CD4-positive, alpha-beta T cell treated with Interferon alpha-2 for 1 hour (primary cell): ENCODE measurements around the gene DGKH.
"Not testable (repeated sequence)": the region's sequence is repeated elsewhere in the genome, so short reads cannot be mapped to it uniquely, and the experiment has no call there.

Experiments
- DNase-seq, 2 donors: peaks; one replicate each; pipeline ENCODE4 v3.0.0-alpha.2; 2020 to 2022

DGKH gene

DNA sequence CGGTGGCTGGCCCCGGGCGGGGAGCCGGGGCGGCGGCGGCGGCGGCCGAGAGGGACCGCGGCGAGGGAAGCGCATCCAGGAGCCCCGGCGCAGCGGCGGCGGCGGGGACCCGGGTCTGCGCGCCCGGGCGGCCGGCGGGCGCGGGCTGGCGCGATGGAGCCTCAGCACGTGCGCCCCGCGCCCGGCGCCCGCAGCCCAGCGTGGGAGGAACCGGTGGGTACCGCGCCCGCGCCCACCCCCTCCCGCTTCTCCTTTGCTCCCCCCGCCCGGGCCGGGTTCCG is 7.8 kb upstream of the DGKH start:
- no peak for DNase-seq

DNA sequence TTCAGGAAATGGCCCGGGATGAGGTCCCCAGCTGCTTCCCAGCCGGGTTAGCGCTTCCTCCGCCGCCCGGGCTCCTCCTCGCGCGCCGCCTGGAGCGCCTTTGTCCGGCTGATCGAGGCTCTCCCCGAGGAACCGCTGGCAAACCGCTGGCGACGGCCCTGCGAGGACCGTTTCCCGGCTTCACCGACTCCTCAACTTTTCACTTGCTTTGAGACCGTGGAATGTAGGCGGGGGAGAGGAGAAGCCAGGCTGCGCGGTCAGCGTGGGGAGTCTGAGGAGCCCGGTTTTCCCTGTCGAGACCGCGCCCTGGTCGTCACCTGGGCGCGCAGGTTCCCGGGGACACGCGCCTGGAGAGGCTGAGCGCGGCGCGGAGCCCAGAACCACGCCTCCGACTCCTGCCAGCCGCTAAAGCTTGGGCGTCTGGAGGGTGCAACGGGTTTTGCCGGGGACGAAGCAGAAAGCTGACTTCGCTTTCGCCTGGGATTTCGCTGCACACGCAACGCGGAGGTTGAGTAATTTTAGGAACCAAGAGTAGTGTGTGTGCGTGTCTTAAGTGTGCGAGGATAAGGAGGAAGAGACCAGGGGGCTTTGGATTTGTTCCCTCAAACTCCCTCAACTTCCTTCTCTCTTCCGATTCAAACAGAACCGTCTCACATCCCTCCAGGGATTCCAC is 7.3 kb upstream of the DGKH start:
- DNase-seq: peak; percentile 3 to 29

DNA sequence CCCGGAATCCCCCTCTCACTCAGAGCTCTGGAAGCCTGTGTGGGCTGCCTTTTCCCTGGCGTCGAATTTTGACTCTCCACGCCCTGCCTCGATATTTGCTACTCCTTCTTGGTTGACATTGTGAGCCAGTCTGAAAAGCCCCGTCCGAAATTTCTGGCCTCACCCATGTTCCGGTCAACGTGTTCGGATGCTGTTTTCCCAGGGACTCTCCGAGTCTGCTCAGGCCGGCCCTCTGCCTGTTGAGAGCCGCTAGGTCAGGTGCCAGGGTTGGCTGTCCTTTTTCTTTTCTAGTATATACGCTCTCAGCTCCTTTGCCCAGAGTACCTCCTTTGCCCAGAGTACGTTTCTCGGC is 6.8 kb upstream of the DGKH start:
- DNase-seq: no peak

- no peak for DNase-seq
Measured at GRCh38 chr13:42043676-42044075, 4.8 kb upstream of the DGKH start.

DNA sequence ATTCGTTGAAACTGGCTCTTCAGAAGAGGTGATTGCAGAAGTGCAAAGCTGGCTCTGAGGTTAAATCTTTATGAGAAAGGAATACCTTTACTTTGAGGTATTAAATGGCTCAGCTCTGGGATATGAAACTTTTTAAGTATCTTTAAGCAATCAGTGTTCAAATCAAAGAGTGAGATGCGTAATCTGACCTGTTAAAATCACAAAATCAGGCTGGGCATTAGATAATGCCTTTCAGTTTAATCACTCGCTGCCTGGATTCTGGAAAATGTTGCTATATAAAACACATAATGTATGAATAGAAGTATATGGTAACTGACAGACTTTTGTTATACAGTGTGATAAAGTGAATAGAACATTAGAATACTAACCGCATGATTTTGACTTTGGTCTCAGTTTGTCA is 2.0 kb upstream of the DGKH start:
- DNase-seq: no peak

GRCh38 chr13:42047561-42048341 is 697 bp upstream of the DGKH start:
- DNase-seq: peak; percentile 2 to 43

DNA sequence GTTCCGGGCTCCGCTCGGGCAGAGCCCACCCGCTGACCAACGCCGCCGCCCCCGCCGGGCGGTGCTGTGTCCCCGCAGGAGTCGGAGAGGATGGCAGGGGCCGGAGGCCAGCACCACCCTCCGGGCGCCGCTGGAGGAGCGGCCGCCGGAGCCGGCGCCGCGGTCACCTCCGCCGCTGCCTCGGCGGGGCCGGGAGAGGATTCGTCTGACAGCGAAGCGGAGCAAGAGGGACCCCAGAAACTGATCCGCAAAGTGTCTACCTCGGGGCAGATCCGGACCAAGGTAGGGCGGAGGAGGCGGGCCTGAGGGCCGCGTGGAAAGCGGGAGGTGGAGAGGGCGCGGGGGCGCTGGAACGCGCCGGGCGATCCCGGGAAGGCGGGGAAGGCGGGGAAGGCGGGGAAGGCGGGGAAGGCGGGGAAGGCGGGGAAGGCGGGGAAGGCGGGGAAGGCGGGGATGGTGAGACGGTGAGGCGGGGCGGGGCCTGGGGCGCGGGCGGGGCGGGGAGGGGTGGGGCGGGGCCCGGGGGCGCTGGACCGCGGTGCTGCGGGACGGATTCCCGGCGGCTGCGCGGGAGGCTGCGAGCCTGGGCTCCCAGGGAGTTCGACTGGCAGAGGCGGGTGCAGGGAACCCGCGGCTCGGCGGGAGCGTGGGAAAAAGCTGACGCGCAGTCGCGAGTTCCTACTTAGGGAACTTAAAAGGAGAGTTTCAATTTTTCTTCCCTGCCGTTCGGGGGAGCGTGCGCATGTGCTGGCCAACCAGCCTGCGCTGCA is 421 bp downstream of the DGKH start:
- peak; percentile 32 to 69 for DNase-seq

DNA sequence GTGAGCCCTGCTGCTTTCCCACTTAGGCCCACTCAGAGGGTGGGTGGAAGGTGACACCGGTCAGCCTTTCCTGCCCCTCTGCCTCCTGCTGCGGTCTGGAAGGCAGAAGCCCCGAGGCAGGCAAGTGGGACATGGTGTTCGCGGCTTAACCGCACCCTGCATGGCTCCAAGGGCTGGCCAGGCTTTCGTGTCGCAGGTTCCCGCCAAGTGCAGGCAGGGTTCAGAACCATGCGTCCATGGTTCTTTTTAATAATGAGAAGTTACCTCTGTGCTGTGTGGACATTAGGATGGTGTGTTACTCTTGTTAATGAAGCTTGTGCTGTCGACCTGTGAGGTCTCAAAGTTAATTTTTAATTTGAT is 986 bp downstream of the DGKH start:
- no peak for DNase-seq

DNA sequence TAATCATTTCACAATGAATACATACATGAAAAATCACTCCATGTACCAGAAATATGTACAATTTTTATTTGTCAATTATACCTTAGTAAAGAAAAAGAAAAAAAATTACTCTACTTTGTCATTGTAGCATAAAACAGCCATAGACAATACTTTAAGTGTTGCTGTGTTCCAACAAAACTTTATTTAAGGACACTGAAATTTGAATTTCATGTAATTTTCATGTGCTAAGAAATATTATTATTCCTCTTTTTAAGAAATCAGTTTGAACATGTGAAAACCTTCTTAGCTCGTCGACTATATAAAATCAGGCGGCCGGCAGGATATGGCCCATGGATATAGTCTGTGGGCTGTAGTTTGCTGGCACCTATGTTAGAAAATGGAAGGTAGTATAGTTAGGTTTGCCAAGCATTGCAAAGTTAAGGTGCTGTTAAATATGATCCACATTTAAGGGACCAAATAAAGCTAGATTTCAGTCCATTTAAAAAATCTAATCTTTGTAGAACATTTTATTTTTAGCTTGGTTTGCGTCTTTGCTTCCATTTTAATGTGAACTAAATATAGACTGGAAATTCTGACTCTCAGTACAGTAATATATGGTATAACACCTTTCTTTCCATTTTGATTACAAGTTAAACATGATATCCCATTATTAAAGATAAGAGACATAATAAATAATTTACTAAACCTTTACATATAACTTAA is 6.5 kb downstream of the DGKH start:
- no peak for DNase-seq

- DNase-seq: no peak
Measured at GRCh38 chr13:42055500-42056085, 7.1 kb downstream of the DGKH start.

DNA sequence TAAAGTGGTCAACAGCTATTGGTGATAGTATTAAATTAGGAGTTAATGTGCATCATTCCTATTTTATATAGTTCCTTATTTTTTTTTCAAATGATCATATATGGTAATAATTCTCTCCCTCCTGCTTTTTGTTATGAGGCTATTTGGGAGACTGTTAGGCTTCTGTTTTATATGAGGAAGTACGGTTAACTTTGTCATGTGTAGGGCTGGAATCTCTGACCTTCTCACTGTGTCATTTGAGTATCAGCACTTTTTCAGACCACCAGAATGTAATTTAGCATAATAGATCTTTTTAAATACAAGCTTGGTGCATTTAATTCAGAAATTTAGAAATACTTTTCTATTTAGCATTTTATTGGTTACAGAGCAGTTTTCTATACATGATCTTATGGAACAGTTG is 7.7 kb downstream of the DGKH start:
- no peak for DNase-seq

GRCh38 chr13:42056583-42056982 is 8.1 kb downstream of the DGKH start:
- no peak for DNase-seq

DNA sequence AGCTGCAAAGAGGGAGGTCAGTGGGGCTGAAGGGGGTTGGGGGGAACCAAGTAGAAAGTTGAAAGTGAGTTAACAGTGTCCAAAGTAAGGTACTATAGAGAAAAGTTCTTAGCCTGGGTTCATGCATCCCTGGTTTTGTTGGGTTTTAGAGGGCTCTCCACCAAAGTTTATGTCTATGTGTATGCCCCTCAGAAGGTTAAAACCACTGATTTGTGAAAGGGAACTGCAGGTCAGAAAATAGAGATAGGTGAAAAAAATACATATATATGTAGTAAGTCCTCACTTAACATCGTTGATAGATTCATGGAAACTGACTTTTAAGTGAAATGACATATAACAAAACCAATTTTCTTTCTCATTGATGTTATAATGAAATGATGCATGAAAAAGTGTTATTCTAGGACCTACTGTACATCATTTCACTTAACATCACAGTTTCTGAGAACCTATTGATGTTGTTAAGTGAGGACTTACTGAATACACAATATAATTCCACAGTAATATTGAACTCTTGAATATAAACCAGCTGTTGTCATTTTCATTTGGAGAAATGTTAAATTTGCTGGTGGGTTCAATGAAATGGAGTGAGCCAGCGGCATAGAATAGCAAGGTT is 9.6 kb downstream of the DGKH start:
- DNase-seq: no peak

DNA sequence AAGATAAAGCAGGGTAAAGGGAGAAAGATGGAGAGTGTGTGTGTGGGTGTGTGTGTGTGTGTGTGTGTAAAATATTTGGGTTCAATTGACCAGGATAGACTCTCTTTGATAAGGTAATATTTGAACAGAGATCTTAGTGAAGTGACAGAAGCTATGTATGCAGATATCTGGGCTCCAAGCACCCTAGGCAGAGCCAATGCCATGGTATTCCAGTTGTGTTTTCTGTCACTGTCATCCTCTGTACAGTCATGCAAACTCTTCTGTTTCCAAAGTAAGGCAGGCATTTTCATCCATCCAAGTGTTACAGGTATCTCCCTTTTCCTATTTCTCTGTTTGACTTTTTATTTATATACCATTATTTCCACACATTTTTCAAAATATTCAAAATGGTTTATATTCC is 13.5 kb downstream of the DGKH start:
- no peak for DNase-seq

DNA sequence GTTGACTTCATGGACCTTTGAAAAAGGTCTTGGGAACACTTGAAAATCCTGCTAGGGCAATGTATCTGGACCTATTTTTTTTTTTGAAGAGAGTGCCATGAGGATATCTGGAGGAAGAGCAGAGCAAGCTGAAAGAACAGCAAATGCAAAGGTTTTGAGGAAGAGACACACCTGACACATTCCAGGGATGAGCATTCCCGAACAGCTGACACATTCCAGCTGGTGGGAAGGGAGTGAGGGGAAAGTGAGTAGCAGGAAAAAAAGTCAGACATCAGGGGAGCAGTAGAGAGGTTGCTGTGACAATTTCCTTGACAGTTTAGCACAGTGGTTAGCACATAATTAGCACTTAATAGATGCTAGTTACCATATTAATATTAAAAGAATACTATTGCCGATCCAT is 14.7 kb downstream of the DGKH start:
- DNase-seq: no peak

DNA sequence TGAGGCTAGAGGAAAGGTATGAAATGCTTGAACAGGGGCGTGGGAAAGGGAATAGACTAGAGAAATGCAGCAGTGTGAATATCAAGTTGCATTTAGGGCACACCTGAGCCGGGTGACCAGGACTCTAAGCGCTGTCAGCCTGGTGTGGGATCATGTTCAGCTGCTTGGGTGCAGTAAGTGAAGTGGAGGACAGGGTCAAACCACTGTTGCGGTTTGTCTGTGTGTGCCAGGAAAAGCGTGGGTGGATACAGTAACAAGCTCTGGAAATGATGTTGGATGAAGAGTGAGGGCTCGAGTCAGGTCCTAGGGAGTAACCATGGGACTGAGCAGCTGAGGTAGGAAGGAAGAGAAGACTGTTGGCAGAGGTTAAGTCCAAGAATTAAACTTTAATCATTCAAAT is 15.8 kb downstream of the DGKH start:
- no peak for DNase-seq

DNA sequence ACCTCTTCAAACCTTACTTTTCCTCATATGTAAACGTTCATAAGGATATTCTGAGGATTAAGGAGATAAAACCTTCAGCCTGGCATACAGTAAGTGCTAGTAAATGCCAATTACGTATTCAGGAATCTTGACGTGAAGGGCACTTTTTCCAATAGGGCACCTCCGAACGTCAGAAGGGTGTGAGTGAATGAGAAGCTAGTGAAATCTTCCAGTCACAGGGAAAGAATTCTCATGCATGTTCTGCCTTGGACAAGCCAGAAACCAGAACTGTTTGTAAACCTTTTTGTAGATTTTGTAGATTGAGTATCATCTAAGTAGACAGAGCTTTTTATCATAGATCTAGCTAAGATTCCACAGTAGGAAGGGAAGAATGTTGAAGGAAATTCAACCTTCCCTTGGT is 16.5 kb downstream of the DGKH start:
- no peak for DNase-seq

DNA sequence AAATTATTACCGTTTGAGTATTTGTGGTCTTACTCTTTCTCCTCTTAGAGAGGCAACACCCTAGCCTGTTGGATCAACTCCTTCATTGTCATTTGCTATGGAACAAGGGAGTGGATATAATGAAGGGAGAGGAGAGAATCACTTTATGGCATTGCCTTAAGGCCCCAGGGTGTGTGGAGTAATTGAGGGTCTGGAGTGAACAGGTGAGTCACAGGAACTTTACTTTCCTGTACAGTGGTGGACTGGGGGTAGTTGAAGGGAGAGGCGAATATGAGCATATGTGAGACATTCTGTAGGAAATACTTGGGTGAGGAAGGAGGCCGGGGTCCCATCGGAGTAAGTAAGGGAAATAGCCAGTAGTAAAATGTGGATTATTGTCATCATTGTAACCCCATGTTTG is 17.0 kb downstream of the DGKH start:
- DNase-seq: no peak

DNA sequence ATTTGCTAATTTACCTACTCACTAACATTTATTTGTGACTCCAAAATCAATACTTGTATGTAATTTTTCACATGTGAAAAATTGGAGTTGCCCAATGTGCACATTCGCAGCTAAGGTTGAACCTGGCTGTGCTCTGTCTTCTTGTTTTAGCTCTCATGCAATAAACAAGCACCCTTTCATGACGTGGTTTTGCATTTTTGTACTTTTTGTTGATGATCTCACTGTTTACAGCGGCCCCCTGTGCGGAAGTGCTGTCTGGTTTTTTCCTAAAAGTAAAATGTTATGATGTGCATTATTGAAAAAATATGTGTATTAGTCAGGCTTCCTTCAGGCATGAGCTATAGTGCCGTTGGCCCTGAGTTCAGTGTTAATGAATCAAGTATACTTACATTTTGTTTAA is 18.1 kb downstream of the DGKH start:
- no peak for DNase-seq

DNA sequence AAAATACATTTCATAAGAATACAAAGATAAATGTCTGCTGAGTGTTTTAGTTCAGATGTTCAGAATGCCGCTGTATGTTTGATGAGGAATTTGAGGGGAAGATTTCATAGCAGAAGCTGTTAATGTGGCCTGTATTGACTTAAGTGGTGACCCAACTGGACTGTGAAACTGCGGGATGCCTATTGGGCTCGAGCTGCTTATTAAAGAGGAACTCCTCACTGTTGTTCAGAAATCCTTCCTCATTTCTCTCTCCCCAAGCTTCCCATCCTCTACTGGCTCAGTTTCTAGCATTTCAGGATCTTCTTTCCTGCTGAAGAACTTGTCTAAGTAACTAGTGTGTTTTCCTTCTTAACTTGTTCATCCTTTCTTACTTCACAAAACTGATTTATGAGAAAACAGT is 20.4 kb downstream of the DGKH start:
- no peak for DNase-seq

DNA sequence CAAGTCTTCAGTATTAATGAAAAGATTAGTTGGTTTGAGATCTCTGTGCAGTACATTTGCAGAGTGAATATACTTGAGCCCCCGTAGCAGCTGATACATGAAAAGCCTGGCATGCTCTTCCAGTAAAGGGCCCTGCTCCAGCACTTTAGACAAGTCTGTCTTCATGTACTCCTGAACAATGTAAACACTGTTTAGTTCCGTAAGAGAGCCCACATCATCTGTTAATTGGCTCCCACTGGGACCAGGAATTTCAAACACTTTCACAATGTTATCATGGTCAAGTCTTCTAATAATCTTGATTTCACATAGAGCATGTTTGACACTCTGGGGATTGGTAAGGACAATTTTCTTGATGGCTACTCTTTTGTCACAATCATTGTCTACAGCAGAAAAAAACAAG is 22.2 kb downstream of the DGKH start:
- not testable (repeated sequence) for DNase-seq

DNA sequence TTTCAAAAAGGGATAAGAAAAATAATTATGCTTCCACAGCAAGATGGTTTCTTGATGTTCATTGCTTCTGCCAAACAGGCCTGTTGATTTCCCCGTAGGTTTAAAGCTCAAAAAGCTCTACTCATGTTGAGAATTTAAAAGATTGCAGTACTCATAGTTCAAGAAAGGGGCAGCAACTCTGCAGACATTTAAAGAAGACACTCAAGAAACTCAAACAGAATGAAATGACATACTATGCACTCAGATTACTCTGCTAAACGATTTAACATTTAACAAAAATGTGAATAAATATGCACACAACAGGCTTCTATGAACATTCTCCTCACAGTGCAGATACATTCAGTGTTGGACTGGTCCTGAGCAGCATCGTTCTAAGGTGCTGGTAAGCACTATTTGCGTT is 22.7 kb downstream of the DGKH start:
- DNase-seq: not testable (repeated sequence)
